Left ventricle myocardium inferior (tissue), 1 donor: ENCODE results near the gene GCGR. TPM values are rescaled to one million over a fixed set of nuclear protein-coding genes. Genes with fewer than 3 reads are reported as not detected.

Experiments
- DNase-seq: peaks from one replicate; pipeline ENCODE4 v3.0.0-alpha.2; 2020
- H3K27ac ChIP-seq: fragments of 200-600 bp; replicated peaks from 2 replicates; pipeline ENCODE4 v1.8.0; 2021
- H3K27me3 ChIP-seq: fragments of 200-600 bp; 2 replicates; pipeline ENCODE4 v1.8.0; 2021; ENCODE audit warnings: low read depth
- H3K36me3 ChIP-seq: fragments of 200-600 bp; 2 replicates; pipeline ENCODE4 v1.8.0; 2021
- H3K4me1 ChIP-seq: fragments of 200-600 bp; 2 replicates; pipeline ENCODE4 v1.8.0; 2021
- H3K4me3 ChIP-seq: fragments of 200-600 bp; 2 replicates; pipeline ENCODE4 v1.8.0; 2021; ENCODE audit warnings: mild to moderate bottlenecking, moderate library complexity
- H3K9me3 ChIP-seq: fragments of 200-600 bp; replicated peaks from 2 replicates; pipeline ENCODE4 v1.8.0; 2021
- CTCF ChIP-seq: fragments of 200-600 bp; IDR thresholded peaks from 2 replicates; pipeline ENCODE4 v1.8.0; 2021; ENCODE audit warnings: antibody characterized with exemption, mild to moderate bottlenecking, borderline replicate concordance
- intact Hi-C: fragments of 100-400 bp; cut with micrococcal nuclease; formaldehyde crosslinking; loops from one replicate; pipeline ENCODE4 v1.11.0; 2022
- total RNA-seq: library from RNA; stranded (reverse); fragmentation: NEBNext Ultra II Directional; extraction: Animal tissue kit (Norgen Biotek cat#: 25700); gene quantifications from one replicate; pipeline ENCODE4 v1.2.1, GENCODE V29; 2021
- donor health status: DM: no; HTN: yes; CAD: no; lungs with severe emphysema.

GCGR gene
- total RNA-seq, 1 donor from 2014 or later = not detected

GRCh38 chr17:81802048-81802758 lies 1.7 kb upstream of the GCGR start:
- no peak for TF ChIP-seq CTCF
- no peaks in the 10 kb centered on the region for H3K9me3 ChIP-seq
- intact Hi-C loops = no loop called here
- H3K27ac ChIP-seq = no peak overlapping the region
- DNase-seq = no peak
- no peaks in the 10 kb centered on the region for H3K36me3 ChIP-seq
- peaks cover 81% of the 10 kb centered on the region for H3K27me3 ChIP-seq
- no peak overlapping the region for H3K4me3 ChIP-seq
- peaks cover 17% of the 10 kb centered on the region for H3K4me1 ChIP-seq

- H3K4me3 ChIP-seq = no peak overlapping the region
Observed at GRCh38 chr17:81802856-81803643, 900 bp upstream of the GCGR start.

GRCh38 chr17:81804559-81805399 lies 829 bp downstream of the GCGR start:
- H3K27me3 ChIP-seq = peaks cover 95% of the 10 kb centered on the region

More at GRCh38 chr17:81802856-81803643, 900 bp upstream of the GCGR start:
- Histone ChIP-seq H3K36me3 (no peaks in the 10 kb centered on the region), H3K27me3 (peaks cover 89% of the 10 kb centered on the region), H3K9me3 (no peaks in the 10 kb centered on the region), H3K4me1 (peaks cover 17% of the 10 kb centered on the region), H3K27ac (no peak overlapping the region)
- no peak for TF ChIP-seq CTCF
- intact Hi-C loops = no loop called here
- DNase-seq = no peak

GRCh38 chr17:81805707-81806460 lies 1.9 kb downstream of the GCGR start:
- no peaks in the 10 kb centered on the region for H3K9me3 ChIP-seq
- no peaks in the 10 kb centered on the region for H3K36me3 ChIP-seq
- no peak overlapping the region for H3K4me3 ChIP-seq
- DNase-seq = no peak
- intact Hi-C loops = no loop called here
- peaks cover 95% of the 10 kb centered on the region for H3K27me3 ChIP-seq
- TF ChIP-seq CTCF = no peak
- H3K27ac ChIP-seq = no peak overlapping the region
- H3K4me1 ChIP-seq = peaks cover 17% of the 10 kb centered on the region

More at GRCh38 chr17:81804559-81805399, 829 bp downstream of the GCGR start:
- H3K4me3 ChIP-seq = peak overlapping the region; percentile 38
- no peak overlapping the region for H3K27ac ChIP-seq
- intact Hi-C loops = no loop called here
- TF ChIP-seq CTCF = no peak
- no peaks in the 10 kb centered on the region for H3K9me3 ChIP-seq
- no peak for DNase-seq
- H3K36me3 ChIP-seq = no peaks in the 10 kb centered on the region
- H3K4me1 ChIP-seq = peaks cover 17% of the 10 kb centered on the region
